HG03060 (cell line): ENCODE results near the gene FGF11.
A peak's percentile ranks its signal among the peaks of the same experiment; 100 is the strongest.
"Not testable (repeated sequence)": the region's sequence is repeated elsewhere in the genome, so short reads cannot be mapped to it uniquely, and the experiment has no call there.

Experiments
- ATAC-seq: cut with Tn5 transposase; IDR thresholded peaks from one replicate; pipeline ENCODE4 v1.9.1; 2021; ENCODE audit warnings: low read depth, moderate number of reproducible peaks; ENCODE audit not compliant: unreplicated experiment

FGF11 gene

DNA sequence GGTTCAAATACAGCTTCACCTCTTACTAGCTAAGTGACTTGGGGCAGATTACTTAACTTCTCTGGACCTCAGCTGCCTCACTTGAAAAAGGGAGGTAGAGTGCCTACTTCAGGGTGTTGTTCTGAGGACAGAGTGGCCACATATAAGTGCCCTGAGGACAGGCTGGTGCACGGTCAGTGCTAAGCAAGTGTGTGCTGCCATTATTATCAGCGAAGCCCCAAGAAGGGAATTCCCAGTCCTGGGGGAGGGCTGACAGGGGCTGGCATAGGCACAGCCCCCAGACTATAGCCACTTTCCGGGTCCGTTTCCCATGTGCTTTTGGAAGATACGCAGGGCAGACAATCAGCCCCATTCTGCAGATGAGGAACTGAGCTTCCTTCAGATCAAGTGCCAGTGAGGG lies 37.6 kb downstream of the FGF11 start:
- no peak for ATAC-seq

GRCh38 chr17:7477392-7478275 lies 38.3 kb downstream of the FGF11 start:
- no peak for ATAC-seq

DNA sequence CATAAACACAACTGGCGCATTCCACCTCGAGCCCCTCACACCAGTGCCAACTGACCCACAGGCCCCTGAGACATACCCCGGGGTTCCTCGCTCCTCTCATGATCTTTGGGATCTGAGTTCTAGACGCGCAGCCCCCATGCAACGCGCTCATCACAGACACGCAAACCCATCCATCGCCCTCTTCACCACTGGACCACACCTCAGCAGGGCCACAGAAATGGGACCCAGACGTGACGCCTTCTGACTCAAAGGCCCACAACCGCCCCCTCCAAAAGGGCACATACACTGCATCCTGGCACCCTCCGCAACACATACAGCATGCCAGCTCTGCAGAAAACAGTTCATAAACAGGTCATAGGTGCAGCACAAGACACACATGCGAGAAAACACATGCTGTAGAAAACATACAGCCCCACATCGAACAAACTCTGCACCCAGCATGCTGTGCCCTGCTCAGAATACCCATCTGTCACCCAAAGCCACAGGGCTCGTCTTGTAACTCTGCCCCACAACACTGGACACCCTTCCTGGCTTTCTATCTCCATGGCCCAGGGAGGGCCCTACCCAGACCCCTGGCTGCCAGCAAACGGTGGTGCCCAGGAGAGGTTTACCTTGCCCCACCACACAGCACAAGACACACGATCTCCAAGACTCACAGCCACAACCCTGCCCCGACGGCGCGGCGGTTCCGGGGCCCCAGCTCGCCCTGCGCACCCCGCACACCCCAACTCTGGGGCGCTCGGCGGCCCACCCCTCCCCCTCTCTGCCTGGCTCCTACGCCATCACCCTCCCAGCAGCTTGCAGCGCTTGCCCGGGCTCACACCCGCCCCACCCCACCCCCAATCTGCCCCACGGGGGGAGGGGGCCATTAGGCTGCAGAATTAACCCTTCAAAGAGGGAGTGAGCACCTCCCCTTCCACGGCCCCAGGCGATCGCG lies 39.2 kb downstream of the FGF11 start:
- no peak for ATAC-seq

- ATAC-seq = no peak
Measured at GRCh38 chr17:7479213-7480088, 40.1 kb downstream of the FGF11 start, which contains the start of gene ZBTB4. ZBTB4 (minus strand) TSS chr17:7479631; CDS start chr17:7466801, 12,830 bp downstream.

- no peak for ATAC-seq
Measured at GRCh38 chr17:7480089-7480384, 40.7 kb downstream of the FGF11 start.

- ATAC-seq = not testable (repeated sequence)
Measured at GRCh38 chr17:7481275-7481674, 42.0 kb downstream of the FGF11 start, which contains the start of gene SLC35G6. SLC35G6 (plus strand) TSS chr17:7481446; CDS start chr17:7481517, 71 bp downstream.

GRCh38 chr17:7481842-7482741 lies 42.8 kb downstream of the FGF11 start:
- ATAC-seq = not testable (repeated sequence)

DNA sequence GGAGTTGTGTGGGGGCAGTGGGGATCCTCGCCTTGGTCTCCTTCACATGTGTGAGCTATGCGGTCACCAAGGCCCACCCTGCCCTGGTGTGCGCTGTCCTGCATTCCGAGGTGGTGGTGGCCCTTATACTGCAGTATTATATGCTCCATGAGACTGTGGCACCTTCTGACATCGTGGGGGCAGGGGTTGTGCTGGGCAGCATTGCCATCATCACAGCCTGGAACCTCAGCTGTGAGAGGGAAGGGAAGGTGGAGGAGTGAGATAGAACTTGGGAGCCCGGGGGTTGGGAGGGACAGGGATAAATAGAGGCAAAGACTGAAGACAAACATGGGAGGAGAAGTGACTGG lies 43.4 kb downstream of the FGF11 start:
- not testable (repeated sequence) for ATAC-seq

- ATAC-seq = peak; percentile 20
Measured at GRCh38 chr17:7483255-7484066, 44.1 kb downstream of the FGF11 start.

GRCh38 chr17:7484067-7484918 lies 45.0 kb downstream of the FGF11 start, which contains the start of gene POLR2A:
POLR2A (plus strand) TSS chr17:7484366.
- ATAC-seq = peak; percentile 40

GRCh38 chr17:7484919-7485377 lies 45.6 kb downstream of the FGF11 start:
- ATAC-seq = no peak

DNA sequence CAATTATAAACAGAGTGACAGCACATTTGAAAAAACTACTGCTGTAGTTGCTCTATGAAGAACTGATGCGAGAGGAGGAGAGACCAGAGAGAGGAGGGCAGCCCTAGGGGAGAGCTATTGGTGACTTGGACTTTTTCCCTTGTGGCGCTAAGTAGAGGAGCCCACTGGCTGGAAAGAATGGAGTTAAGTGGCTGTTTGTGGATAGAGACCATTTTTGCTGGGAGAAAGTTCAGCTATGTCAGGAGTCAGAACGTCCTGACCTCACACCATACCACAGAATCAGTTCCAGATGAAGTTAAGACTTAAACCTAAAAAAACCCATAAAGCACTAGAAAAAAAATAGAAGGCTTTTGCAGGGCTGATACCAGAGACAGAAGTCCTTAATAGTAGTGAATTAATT lies 46.9 kb downstream of the FGF11 start:
- ATAC-seq = no peak

DNA sequence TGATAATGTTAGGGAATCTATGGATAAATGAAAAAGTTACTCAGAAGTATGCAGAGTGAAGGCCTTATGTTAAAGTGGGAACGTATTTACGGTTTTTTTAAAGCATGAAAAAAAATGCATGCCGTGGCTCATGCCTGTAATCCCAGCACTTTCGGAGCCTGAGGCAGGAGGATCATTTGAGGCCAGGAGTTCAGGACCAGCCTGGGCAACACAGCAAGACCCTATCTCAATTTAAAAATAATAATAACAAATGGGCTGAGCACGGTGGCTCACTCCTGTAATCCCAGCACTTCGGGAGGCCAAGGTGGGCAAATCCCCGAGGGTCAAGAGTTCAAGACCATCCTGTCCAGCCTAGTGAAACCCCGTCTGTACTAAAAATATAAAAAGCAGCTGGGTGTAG lies 50.8 kb downstream of the FGF11 start:
- no peak for ATAC-seq

DNA sequence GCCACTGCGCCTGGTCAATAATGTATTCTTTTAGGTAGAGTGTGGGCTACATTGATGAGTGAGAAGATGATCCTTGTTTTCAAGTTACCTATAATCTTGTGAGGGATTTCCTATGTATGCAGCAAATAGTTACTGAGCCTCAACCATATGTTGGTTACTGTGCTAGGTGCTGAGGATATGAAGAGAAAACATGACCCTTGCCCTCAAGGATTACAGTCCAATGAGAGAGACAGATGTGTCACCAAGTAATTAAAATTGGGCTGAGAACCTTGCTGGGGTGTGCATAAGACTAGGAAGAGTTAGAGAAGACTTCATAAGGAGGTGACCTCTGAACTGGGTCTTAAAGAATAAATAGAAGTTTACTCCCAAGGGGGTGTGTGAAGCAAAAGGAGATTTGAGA lies 52.3 kb downstream of the FGF11 start:
- no peak for ATAC-seq

- ATAC-seq = no peak
Measured at GRCh38 chr17:7493941-7494340, 54.6 kb downstream of the FGF11 start.
